Activated CD4-positive, alpha-beta T cell treated with anti-CD3 and anti-CD28 coated beads, Interleukin-10, Interleukin-2, amounts not matched to agents 100 ng/mL and 50 ng/mL, durations not matched to agents 16 hours and 8 hours (primary cell): Measurements from ENCODE around the gene COL6A5.

Source experiments
- DNase-seq: peaks from one replicate; pipeline ENCODE4 v3.0.0-alpha.2; 2020

Gene COL6A5

DNA sequence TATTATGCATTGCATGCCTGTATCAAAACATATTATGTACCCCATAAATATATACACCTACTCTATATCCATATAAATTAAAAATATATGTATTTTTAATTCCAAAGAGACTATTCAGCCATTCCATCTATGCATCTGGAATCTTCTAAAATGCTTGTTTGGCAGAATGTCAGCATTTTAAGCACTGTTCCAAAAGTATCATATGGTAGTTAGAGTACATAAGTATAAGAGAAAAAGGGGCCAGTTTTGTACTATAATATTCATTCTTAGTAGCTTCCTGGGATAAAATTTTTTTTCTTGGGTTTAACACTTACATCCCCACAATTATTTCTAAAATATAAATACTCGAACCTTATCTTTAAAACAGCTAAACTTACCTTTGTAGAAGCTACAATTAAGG lies 111.1 kb downstream of the COL6A5 start:
- DNase-seq = no peak

DNA sequence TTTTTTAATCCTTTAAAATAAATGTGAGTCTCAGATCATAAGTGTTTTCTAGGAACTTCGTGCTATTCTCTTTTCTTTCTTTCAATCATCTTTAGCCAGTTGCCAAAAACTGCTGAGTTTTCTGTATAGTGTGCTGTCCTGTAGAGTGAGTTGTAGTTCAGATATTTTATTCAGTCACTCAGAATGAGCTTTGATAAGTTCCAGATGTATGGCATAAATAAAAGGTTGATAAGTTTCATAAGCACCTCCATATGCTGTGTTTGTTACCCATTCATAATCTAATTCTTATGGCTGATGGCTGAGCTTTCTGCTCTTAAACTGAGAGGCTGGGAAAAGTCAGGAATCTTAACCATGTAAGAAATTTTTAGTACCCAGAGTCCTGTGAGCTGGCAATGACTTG lies 112.2 kb downstream of the COL6A5 start:
- DNase-seq = no peak

DNA sequence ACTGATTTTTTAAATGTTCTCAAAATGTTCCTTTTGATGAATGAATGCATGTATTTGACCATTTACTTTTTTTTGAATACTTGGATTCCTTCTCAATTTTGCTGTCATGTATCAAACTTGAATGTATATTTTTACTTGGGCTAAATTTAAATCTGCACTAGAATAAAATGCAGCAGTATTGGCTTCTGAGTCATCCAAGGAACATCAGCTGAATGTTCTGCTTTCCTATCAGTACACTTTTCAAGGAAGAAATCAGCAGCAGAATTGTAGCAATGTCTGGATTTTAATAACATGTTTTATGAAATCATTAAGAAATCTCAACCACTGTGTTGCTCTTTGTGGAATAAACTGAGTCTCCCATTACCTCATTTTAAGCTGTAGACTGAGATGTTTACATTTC lies 114.5 kb downstream of the COL6A5 start:
- DNase-seq = no peak

DNA sequence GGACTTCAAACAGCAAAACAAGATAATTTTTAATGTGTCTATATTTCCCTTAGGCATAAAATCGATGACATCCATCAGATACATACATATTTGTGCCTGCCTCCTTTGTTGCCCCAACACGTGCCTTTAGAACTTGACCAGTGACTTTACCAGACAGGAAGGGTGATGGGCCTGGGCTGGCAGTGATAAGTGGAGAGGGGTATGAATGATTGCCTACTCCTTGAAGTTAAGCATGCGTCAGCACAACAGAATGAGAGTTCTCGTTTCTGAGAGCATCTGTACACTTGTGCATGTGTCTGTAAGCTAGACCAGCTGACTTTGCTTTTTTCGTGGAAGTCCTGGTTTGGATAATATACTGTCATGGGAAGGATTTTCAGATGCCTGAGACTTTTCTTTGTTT lies 116.6 kb downstream of the COL6A5 start:
- no peak for DNase-seq

DNA sequence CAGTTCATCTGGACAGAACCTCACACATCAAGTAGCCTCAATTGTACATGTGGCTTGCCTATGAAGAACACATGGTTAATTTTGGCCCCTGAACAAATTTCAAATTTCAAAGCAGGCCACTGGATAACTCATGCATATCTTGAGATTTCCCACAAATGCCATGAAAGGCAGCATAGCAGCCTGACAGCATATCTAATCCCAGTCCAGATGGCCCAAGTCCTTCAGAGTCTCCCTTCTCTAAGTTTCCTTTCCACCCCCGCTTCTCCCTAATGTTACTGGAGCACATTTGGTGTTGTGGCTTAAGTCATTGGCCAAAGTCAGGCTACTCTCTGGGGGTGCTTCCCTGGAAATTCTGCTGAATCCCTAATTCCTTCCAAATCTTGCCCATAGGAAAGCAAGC lies 117.7 kb downstream of the COL6A5 start:
- no peak for DNase-seq

DNA sequence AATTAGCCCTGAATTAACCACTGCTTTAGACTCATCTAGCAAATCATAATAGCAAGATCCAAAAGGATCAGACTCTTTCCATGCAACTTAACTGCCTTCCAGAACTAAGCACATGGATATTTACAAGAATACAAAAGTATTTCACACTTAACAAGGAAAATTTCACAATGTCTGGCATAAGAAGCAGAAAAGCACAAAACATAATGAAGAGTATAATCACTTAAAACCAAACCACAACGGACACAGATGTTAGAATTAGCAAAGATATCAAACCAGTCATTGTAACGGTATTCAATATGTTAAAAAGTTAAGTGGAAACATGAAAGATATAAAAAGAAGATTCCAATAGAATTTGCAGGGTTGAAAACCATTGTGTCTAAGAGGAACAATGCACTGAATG lies 120.0 kb downstream of the COL6A5 start:
- DNase-seq = no peak

DNA sequence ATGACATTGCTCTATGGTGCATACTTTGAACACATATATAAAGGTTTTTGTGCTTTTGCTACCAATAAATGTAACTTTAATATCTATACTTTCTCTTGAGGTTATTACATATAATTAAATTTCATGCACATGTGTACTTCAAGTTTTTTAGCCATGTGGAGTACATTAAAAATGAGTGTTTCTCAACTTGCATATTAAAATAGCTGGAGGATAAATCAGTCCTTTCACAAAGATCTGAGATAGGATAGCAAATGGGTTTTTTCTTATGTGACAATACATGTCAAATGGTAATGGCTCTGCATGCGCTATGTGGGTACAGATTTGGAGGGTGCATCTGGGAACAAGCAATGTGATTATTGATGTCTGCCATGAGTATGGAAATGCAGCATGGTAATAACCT lies 122.8 kb downstream of the COL6A5 start:
- DNase-seq = no peak

DNA sequence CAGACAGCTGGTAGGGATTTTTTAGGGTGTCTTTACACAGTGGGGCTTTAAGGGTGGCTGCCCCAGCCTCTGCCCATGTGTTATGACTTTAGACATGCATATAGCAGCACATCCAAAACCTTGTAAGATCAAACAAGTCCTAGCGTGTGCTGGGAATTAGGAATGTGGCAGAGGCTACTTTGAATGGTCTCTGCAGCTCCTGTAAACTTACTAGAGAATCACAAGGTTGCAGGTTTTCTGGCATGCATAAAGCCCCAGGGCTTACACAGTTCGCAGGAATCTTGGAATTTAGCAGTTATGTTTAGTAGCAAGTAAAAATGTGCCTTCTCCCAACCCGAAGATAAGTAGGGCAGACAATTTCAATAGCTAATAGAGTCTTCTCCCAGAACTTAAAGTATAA lies 124.7 kb downstream of the COL6A5 start:
- no peak for DNase-seq

DNA sequence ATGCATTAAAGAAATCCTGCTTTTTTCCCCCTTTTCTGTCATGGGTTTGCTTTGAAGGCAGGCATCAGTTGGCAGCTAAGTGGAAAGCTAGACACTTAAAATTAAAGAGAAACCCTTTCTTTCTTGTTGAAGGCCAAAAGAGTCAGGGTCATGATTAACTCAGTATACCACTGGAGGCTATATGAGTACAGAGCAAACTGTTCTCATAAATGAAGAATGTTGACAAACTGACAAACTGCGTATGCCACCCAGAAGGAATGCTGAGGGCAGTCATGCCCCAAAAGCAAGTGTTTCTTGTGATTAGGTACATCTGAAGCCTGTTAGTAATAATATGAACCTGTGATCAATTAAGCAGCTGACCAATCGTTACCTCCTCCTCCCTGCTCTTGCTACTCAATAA lies 127.9 kb downstream of the COL6A5 start:
- no peak for DNase-seq

DNA sequence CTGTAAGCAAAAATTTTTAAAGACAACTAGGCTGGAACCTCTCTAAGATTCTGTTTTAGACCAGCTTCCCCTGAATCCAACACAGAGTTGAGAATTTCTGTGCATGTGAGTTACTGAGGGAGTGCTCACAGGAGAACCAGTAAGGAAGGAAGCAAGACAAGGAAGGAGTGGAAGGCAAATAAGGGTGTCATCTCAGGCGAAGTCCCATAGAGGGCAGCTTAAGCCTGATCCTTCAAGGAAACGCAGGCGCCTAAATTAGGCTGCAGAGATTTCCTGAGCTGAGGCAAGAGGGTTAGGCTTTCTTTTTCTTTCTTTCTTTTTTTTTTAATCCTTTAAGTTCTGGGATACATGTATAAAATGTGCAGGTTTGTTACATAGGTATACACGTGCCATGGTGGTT lies 135.3 kb downstream of the COL6A5 start:
- DNase-seq = peak; percentile 7

DNA sequence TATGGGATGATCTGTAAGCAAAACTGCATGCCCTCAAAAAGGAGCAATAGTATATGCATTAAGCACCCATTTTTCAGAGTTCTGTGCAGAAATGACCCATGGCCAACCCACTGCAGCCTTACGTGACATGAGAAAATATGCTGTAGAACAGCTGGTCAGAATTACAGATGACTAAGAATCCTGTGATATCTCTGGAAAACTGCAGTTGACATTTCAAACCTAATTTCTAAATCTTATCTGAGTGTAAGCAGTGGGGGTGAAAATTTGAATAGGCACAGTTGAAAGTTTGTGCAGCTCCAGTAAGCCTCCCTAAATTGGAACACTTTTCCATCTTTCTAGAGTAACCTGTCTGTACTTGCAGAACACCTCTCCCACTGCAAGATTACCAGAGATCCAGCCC lies 142.8 kb downstream of the COL6A5 start:
- no peak for DNase-seq

DNA sequence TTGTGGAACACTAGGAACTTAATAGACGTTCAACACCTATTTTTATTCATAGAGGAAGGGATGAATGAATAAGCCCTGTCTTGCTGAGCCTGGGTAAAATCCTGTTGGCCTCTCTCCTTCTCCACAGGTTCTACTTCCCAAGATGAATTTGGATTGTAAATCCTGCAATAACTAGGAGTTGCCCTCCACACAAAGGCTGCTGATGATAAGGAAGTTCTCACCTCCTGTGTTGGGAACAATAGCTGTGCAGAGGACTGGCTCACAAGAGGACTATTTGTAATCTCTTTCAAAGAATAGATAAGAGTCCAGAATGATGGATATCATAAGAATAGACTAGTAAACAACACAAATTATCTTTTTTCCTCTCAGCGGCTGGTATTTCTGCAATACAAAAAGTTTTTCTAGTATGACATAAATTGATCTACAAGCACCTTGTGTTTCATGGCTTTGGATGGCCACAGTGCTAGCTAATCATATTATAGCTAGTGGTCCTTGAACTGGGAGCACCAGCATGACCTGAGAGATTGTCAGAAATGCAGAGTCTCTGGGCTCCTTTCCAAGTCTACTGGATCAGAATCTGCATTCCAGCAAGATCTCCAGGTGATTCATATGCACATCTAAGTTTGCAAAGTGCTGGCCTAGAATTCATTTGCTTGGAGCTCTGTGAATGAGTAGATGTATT lies 143.4 kb downstream of the COL6A5 start:
- DNase-seq = no peak

DNA sequence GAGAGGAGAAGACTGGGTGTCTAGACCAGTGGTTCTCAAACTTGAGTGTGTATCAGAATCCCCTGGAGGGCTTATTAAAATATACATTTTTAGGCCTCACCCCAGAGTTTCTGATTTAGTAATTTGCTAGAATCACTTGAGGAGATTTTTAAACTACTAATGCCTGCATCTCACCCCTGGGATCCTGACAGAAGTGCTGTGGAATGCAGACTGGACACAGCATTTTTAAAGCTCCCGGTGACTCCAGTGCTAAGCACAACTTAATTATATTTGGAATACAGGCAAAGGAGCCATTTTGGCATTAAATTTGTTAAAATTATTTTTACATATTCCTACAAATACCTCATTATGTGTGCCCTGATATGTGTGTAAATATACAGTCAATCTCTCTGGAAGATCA lies 144.8 kb downstream of the COL6A5 start:
- no peak for DNase-seq

DNA sequence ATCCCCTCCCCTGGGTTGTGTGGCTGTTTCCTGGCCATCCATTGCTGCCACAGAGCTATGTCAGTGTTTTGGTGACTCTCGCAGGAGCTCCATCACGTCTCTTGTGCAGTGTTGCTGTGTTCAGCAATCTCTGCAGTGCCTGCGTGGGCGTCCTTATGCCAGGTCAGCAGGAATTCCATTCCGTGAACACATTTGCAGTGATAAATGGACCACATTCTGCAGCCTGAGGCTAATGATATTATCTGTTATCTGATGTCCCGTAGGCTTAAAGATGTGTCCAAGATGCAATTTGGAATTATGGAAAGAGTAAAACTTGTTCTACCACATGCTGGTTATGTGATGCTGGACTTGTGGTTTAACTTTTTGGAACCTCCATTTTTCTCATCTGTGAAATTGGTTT lies 146.0 kb downstream of the COL6A5 start:
- DNase-seq = no peak

DNA sequence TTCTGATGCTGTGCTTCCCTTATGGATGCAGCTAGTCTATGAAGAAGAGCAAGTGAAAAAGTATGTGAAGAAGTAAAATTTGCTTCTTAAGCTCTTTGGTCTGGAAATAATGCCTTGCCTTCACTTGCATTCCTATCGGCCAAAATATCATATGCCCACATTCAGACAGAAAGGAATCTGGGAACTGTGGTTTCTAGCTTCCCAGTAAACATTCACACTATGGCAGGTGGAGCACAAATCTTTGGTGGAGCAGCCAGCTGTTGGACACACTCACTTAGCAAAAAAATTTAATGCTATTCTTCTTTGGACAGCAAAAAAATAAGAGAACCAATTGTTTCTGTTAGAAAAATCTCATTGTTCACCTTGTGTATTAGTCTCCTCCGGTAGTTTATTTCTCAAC lies 159.2 kb downstream of the COL6A5 start:
- no peak for DNase-seq

DNA sequence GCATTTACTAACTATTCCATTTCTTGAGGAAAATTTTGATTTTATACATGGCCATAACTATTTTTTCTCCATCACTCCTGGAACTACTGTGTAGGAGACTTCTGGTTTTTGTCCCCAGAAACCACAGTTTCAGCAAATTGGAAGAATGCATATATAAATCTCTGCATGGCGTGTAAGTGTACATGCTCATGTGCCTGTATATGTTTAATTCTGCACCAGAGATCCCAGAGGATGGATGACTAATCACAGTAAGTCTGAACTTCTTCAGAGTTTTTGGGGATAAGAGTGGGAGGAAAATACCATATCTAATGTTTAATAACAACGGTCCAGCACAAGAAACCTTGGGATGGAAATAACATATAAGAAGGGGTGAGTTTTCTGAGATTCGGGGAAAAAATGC lies 160.6 kb downstream of the COL6A5 start:
- DNase-seq = no peak

DNA sequence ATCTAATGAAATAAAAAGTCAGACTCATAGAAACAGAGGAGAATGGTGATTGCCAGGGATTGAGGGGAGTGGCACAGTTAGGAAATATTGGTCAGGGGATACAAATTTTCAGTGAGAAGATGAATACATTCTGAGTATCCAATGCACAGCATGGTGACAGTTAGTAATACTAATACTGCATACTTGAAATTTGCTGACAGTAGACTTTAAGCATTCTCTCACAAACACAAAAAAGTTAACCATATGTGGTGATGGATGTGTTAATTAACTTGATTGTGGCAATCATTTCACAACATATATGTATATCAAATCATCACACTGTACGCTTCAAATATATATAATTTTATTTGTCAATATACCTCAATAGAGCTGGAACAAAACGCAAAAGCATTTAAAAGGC lies 162.3 kb downstream of the COL6A5 start:
- no peak for DNase-seq

DNA sequence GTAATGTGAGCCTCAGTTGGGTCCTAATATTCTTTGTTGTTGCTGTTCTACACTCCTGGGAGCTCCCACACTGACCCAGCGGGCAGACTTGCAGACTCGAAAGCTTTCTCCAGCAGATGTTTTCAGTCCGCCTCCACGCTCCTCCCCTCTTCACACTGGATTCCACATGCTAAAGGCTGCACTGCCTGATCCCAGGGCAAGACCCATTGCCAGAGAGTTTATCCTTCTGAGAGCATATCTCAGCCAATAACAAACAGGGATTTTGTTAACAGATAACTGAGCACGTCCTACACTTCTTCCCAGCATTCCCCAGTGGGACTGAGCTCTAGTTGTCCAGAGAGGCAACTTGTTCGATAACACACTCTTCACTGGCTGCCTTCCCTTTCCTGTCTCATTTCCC lies 163.5 kb downstream of the COL6A5 start:
- no peak for DNase-seq

DNA sequence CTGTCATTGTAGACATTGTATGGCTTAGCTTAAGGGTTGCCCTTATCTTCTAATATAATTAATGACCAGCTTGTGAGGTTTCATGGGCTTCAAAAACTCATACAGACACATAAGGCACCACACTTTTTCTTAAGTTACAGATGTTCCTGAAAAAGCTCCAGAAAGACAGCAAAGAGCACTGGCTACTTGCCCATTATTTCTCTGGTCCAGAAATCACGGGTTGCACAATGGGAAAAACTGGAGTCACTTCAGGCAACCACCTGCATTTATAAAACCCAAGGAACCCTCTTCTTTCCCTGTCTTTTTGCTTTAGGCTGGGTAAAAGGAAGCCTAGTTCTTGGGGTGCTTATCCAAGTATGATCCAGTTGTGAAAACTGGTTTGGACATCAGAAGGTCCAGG lies 169.2 kb downstream of the COL6A5 start:
- no peak for DNase-seq

DNA sequence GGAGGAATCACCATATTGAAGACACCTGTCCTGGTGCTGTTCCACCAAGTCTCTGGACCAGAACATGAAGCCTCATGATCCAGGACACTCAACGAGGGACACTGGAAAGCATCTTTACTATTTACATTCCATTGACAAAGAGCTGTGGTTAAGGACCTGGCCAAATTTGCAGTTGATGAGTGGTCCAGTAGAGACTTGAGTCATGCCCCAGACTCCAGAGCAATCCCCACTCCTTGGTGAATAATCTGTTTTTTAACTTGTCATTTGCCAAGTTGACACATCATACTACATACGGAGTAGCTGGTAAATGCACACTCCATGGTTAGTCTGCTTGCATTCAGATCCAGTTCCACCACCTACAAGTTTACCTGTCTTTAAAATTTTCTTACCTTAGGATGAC lies 170.3 kb downstream of the COL6A5 start:
- no peak for DNase-seq

DNA sequence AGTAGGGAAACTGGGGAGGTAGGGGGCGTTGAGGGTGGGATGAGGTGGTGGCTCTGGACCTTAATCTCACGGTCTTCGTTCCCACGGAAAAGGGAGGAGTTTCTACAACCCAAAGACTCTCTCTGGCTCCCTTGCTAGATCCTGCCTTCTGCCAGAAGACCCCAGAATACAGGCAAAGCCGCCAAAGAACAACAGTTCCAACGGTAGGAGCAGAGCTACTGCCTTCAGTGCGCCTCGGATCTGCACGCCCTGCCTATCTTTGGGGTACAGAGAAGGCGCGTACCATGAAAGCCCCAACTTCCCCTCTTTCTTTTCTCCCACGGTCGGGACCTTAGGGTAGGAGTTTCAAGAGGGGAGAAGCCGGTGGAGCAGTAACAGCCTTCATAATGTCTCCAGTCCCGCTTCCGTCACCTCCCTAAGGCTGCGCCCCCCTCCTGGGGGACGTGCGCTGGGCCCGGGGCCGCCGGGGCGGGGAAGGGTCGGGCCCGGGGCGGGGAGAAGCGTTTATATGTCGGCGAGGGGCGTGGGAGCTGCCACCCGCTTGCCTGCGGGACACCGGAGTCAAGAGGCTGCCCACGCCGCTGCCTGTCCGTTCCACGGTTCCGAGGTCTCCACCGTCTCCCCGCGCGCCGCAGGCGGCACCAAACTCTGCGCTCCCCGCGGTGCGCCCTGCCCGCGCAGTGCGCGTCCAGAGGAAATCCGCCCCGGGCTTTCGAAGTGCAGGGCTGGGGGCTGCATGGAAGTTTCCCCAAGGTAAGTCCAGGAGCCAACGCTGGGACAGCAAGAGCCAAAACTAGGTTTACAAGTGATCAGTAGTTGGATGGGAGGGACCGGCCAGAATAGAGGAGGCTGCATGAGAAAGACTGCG lies 171.4 kb downstream of the COL6A5 start, which contains the start of gene COL6A6:
Gene COL6A6 (plus strand): TSS at position 533 of the 868 bp plus-strand sequence. CDS start 43,188 bp downstream, outside the sequence.
- DNase-seq = no peak

DNA sequence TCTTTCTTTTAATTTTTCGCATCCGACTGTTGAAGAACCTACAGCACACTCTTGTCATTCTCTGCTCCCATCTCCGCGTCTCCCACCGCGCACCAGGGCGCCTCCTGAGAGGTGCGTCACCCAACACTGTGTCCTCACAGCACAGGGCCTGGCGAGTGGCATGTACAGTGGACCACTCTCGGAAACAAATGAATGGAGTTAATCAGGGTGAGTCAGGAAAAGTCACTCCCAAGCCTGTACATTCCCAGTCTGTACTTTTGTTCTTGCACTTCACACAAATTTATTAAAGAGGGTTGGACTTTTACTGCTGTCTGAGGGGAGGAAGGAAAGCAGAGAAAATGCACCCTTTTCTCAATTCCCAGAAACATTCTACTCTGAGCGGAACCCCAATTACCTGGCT lies 172.1 kb downstream of the COL6A5 start:
- DNase-seq = no peak

DNA sequence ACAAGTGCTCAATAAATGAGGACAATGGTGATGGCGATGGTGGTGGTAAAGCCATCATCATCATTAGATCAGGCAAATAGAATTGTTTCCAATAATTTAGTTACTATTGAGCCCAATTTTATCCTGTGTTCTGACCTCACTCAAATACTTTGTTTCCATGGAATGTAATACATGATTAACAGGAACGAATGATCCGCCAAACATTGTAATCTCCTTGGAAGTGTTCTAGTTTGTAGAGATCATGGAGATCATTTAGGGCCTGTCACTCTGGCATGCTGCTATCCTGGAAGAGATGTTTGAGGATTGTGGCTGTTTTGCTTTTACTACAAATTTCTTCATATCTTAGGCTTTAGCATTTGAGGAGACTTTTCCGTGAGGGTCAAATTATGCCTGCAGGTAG lies 174.3 kb downstream of the COL6A5 start:
- DNase-seq = no peak

DNA sequence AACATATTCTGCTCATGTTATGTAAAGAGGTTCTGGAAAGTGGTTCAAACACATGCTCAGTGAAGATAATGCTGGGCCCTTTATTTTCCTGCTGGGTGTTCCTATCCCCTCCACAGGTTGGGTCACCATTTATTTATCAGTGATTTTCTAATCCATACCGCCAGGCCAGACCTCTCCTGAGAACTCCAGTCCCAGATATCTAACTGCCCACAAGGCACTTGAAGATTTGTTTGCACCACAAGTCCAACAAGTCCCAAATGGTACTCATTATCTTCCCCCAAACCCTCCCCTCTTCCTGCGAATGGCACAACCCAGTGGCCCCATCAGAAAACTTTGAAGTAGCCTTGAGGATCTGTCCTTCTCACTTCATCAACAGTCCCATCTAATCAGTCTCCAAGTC lies 176.9 kb downstream of the COL6A5 start:
- DNase-seq = no peak

DNA sequence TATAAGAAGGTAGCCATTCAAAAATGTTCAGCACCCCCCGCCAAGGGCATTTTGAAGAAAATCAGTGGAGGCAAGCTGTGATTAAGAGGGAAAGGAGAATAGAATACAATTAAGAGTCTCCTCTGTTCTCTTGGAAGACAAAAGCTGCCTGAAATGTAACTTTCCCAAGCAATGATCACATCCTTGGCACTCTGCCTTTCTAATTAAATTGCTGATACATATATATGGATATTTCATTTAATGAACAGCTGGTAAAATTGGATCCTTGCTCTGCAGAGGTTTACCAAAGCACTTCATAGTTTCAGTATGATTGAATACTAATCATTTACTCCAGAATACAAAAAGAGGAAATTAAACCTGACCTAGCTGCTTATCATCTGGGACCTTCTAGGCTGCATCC lies 182.0 kb downstream of the COL6A5 start:
- DNase-seq = no peak
